K562 (cell line): ENCODE results near the gene PODXL2.

Experiments used
- BHLHE40 ChIP-seq: IDR thresholded peaks from 2 replicates; pipeline ENCODE4 v1.6.1; 2011; ENCODE audit warnings: low read length, improper control_type of control experiment
- E2F1 ChIP-seq: sonication (generic); formaldehyde crosslinking; IDR thresholded peaks from 2 replicates; pipeline ENCODE4 v1.8.1; 2023; ENCODE audit warnings: mild to moderate bottlenecking, missing genetic modification reagents, moderate library complexity
- FOXM1 ChIP-seq, 2 experiments: fragments of 450-650 bp in 1 of 2; sonication (generic) in 1 of 2; formaldehyde crosslinking in 1 of 2; IDR thresholded peaks; 2 replicates each; pipeline versions ENCODE4 v1.6.1 to v1.9.0; 2017 to 2022; ENCODE audit warnings: low read depth in 2 of 2, mild to moderate bottlenecking in 2 of 2, missing genetic modification reagents in 1 of 2, moderate library complexity in 1 of 2
- HLTF ChIP-seq: fragments of 450-650 bp; IDR thresholded peaks from 2 replicates; pipeline ENCODE4 v1.6.1; 2016
- MAZ ChIP-seq, 2 experiments: fragments of 450-650 bp in 1 of 2; sonication (generic) in 1 of 2; formaldehyde crosslinking; IDR thresholded peaks in 1 of 2; conservative IDR thresholded peaks in 1 of 2; 2 replicates each; pipeline versions ENCODE4 v1.4.0 to v1.5.0; 2020; ENCODE audit warnings: mild to moderate bottlenecking in 1 of 2, missing genetic modification reagents in 1 of 2
- POLR2AphosphoS5 ChIP-seq: IDR thresholded peaks from 2 replicates; pipeline ENCODE4 v1.6.1; 2011; ENCODE audit warnings: mild to moderate bottlenecking, low read depth, low read length, moderate library complexity; ENCODE audit not compliant: control insufficient read depth, insufficient read depth
- SIN3A ChIP-seq, 2 experiments: fragments of 150-350 bp in 1 of 2; IDR thresholded peaks; 2 replicates each; pipeline ENCODE4 v1.6.1; 2011 to 2016; ENCODE audit warnings: borderline replicate concordance in 2 of 2, low read depth in 2 of 2, low read length in 2 of 2, mild to moderate bottlenecking in 2 of 2, moderate library complexity in 2 of 2; ENCODE audit not compliant: control insufficient read depth in 1 of 2
- SMAD1 ChIP-seq: fragments of 150-350 bp; IDR thresholded peaks from 2 replicates; pipeline ENCODE4 v1.6.1; 2014; ENCODE audit warnings: low read length, low read depth; ENCODE audit not compliant: partially characterized antibody
- TCF7 ChIP-seq: sonication (generic); IDR thresholded peaks from 2 replicates; pipeline ENCODE4 v1.6.1; 2016; ENCODE audit warnings: antibody characterized with exemption, borderline replicate concordance
- TSHZ1 ChIP-seq: fragments of 250-450 bp; sonication (Bioruptor Pico); IDR thresholded peaks from 2 replicates; pipeline ENCODE4 v1.4.0; 2020; ENCODE audit warnings: mild to moderate bottlenecking, moderate library complexity
- TF ChIP-seq, protein P1 (sequence below), 3 experiments: IDR thresholded peaks in 2 of 3; conservative IDR thresholded peaks in 1 of 3; 2 replicates each; pipeline ENCODE4 v1.5.1; 2011 to 2012; ENCODE audit warnings: low read length in 3 of 3, mild to moderate bottlenecking in 3 of 3, control low read depth in 2 of 3, improper control_type of control experiment in 1 of 3, inconsistent platforms in 1 of 3, low read depth in 1 of 3, mixed read lengths in 1 of 3, moderate library complexity in 1 of 3; ENCODE audit not compliant: insufficient read depth in 2 of 3

GRCh38 chr3:127606981-127607595 lies 21.9 kb upstream of the PODXL2 start:
- no peak for TF ChIP-seq TSHZ1 (CRISPR knock-in tag)
- no peak for TF ChIP-seq TCF7
- TF ChIP-seq MAZ (CRISPR knock-in tag; conservative IDR thresholded peaks at IDR 0.05 in 1 of 2, IDR thresholded peaks at IDR 0.05 in 1 of 2) = no peak
- TF ChIP-seq FOXM1 (IDR thresholded peaks at IDR 0.05; ENCODE audit: low read depth) = no peak
- TF ChIP-seq FOXM1 (CRISPR knock-in tag; IDR thresholded peaks at IDR 0.05; ENCODE audit: low read depth) = no peak
- no peak for TF ChIP-seq E2F1 (CRISPR knock-in tag)
- no peak for TF ChIP-seq SIN3A (IDR thresholded peaks at IDR 0.05; ENCODE audit: borderline replicate concordance in 2 of 2, control insufficient read depth in 1 of 2, low read depth in 2 of 2, low read length in 2 of 2)
- no peak for TF ChIP-seq HLTF
- TF ChIP-seq POLR2AphosphoS5 = no peak
- TF ChIP-seq BHLHE40 = no peak
- no peak for TF ChIP-seq SMAD1
- TF ChIP-seq, protein P1, sequence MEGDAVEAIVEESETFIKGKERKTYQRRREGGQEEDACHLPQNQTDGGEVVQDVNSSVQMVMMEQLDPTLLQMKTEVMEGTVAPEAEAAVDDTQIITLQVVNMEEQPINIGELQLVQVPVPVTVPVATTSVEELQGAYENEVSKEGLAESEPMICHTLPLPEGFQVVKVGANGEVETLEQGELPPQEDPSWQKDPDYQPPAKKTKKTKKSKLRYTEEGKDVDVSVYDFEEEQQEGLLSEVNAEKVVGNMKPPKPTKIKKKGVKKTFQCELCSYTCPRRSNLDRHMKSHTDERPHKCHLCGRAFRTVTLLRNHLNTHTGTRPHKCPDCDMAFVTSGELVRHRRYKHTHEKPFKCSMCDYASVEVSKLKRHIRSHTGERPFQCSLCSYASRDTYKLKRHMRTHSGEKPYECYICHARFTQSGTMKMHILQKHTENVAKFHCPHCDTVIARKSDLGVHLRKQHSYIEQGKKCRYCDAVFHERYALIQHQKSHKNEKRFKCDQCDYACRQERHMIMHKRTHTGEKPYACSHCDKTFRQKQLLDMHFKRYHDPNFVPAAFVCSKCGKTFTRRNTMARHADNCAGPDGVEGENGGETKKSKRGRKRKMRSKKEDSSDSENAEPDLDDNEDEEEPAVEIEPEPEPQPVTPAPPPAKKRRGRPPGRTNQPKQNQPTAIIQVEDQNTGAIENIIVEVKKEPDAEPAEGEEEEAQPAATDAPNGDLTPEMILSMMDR (IDR thresholded peaks at IDR 0.05 in 2 of 3, conservative IDR thresholded peaks at IDR 0.05 in 1 of 3; ENCODE audit: insufficient read depth in 2 of 3, low read depth in 1 of 3, low read length in 3 of 3) = no peak
